SK-N-SH treated with all-trans-retinoic acid at 6 μM for 48 hours (cell line): ENCODE results near the gene SH2D2A.

Experiments
- ARNTL ChIP-seq: fragments of 450-650 bp; formaldehyde crosslinking; IDR thresholded peaks from 2 replicates; pipeline ENCODE4 v1.5.0; 2020; ENCODE audit warnings: low read depth, mild to moderate bottlenecking, moderate library complexity, borderline replicate concordance
- CREB5 ChIP-seq: fragments of 250-450 bp; sonication (Bioruptor Pico); IDR thresholded peaks from 2 replicates; pipeline ENCODE4 v1.5.1; 2020; ENCODE audit warnings: low read depth, mild to moderate bottlenecking, moderate library complexity
- CSDC2 ChIP-seq: fragments of 250-450 bp; sonication (Bioruptor Pico); IDR thresholded peaks from 2 replicates; pipeline ENCODE4 v1.5.0; 2020; ENCODE audit warnings: mild to moderate bottlenecking, moderate library complexity
- TOX ChIP-seq: fragments of 250-450 bp; sonication (Bioruptor Pico); IDR thresholded peaks from 2 replicates; pipeline ENCODE4 v1.8.0; 2021; ENCODE audit warnings: mild to moderate bottlenecking, moderate library complexity, borderline replicate concordance
- ZC3H10 ChIP-seq: fragments of 250-450 bp; sonication (Bioruptor Pico); IDR thresholded peaks from 2 replicates; pipeline ENCODE4 v1.5.1; 2021; ENCODE audit warnings: mild to moderate bottlenecking, moderate library complexity
- TF ChIP-seq, protein P1 (sequence below): fragments of 250-450 bp; sonication (Bioruptor Pico); IDR thresholded peaks from 2 replicates; pipeline ENCODE4 v1.5.1; 2021; ENCODE audit warnings: mild to moderate bottlenecking, moderate library complexity

DNA sequence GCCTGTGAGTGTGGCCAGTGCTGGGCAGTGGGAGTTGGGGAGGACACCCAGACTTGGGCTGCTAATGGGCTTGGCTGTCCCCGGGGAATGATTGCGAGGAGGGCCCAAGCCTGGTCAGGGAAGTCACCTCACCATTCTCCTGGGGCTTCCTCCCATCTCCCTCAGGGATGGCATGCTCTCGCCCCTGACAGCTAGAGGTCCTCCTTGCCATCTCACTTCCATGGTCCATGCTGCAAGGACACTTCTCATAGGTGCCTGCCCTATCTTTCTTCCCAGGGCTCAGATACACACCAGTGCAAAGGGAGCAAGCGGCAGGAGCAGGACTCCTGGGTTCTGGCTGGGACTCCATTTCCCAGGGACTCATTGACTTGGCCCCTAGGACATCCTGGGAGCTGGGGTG lies 48.1 kb upstream of the SH2D2A start:
- TF ChIP-seq ARNTL (no peak), CSDC2 (CRISPR knock-in tag) (no peak), CREB5 (no peak), TOX (CRISPR knock-in tag) (no peak), ZC3H10 (CRISPR knock-in tag) (no peak)
- TF ChIP-seq, protein P1, sequence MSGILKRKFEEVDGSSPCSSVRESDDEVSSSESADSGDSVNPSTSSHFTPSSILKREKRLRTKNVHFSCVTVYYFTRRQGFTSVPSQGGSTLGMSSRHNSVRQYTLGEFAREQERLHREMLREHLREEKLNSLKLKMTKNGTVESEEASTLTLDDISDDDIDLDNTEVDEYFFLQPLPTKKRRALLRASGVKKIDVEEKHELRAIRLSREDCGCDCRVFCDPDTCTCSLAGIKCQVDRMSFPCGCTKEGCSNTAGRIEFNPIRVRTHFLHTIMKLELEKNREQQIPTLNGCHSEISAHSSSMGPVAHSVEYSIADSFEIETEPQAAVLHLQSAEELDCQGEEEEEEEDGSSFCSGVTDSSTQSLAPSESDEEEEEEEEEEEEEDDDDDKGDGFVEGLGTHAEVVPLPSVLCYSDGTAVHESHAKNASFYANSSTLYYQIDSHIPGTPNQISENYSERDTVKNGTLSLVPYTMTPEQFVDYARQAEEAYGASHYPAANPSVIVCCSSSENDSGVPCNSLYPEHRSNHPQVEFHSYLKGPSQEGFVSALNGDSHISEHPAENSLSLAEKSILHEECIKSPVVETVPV (CRISPR knock-in tag): no peak
